HG03571 (cell line): ENCODE results near the gene IL7R.
"Not testable (repeated sequence)": the region's sequence is repeated elsewhere in the genome, so short reads cannot be mapped to it uniquely, and the experiment has no call there.

ENCODE experiments used
- ATAC-seq: cut with Tn5 transposase; IDR thresholded peaks from one replicate; pipeline ENCODE4 v1.9.1; 2021; ENCODE audit not compliant: unreplicated experiment

IL7R gene

DNA sequence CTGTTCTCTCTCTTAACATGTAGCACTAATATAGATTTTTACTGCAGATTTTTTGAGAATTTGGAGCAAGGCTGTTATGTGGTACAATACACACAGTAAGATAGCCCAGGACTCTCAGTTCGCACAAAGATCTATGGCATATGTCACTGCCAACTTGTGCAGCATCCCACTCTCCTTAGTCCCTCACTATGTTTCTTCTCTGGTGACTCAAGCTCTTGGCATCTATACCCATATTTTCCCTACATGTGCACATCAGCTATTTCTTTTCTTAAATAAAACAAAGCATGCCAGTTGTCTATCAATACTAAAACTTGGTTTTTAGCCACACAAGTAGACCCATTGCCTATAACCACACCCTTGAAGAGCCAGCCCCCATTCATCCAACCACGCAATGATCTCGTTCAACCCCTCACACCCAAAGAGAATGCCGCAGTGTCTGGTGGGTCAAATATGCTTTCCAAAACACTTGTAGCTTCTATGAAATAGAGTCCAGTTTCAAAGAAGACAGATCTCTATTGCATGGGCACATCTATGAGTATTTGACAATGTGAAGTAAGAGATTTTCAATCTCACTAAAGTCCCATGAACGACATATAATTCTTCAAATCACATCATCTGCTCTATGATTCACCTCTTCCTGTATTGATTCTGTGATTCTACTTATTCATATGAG, 18.2 kb upstream of the IL7R start:
- no peak for ATAC-seq

DNA sequence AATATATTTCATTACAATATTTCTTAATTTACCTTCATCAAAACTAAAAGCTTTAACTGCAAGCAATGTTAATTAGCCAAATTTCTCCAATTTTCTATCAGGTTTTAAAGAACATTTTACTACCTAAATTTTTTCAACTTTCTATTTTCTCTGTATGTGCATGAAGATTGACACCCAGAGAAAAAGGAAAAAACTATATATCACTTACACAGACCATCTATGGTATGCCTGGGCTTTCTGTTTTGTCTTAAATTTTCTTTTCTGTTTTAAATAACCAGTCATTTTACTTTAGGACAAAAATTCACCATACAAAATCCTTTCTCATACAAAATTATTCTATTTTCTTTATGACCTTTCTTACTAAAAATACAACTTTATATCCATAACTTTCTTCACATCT, 13.8 kb upstream of the IL7R start:
- ATAC-seq: no peak

DNA sequence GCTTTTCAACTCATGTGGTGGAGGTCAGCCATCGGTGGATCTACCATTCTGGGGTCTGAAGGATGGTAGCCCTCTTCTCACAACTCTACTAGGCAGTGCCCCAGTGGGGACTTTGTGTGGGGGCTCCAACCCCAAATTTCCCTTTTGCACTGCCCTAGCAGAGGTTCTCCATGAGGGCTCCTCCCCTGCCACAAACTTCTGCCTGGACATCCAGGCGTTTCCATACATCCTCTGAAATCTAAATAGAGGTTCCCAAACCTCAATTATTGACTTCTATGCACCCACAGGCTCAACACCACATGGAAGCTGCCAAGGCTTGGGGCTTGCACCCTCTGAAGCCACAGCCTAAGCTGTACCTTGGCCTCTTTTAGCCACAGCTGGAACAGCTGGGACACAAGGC, 11.2 kb upstream of the IL7R start:
- not testable (repeated sequence) for ATAC-seq

DNA sequence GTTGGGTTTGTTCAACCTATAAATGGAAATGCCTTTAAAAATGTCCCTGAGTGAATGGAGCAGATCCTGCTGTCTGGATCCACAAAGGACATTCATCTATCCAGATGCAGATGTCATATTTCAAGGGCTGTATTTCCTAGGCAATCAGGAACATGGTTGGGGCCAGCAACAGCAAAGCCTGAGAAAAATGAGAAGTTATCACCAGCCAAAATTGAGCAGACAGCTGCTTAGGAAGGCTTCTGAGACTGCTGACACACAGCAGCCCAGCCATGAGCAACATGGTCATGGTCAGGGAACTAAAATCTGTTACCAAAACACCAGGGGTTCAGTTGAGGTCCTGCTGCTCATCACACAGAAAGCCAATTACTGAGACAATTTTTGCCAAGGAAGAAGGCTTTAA, 9.2 kb upstream of the IL7R start:
- ATAC-seq: no peak

DNA sequence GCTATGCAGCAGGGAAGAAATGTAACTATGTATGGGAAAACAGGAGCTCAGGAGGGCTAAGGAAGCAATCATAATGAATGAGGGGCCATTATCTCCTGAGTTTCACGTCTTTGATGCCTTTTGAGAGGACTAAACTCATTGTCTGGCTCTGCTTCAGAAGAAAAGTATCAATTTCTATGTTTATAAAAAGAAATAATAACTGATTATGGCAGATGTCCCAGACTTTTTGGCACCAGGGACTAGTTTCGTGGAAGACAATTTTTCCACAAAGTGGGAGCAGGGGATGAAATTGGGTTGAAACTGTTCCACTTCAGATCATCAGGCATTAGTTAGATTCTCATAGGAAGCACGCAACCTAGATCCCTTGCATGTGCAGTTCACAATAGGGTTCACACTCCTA, 8.7 kb upstream of the IL7R start:
- no peak for ATAC-seq

DNA sequence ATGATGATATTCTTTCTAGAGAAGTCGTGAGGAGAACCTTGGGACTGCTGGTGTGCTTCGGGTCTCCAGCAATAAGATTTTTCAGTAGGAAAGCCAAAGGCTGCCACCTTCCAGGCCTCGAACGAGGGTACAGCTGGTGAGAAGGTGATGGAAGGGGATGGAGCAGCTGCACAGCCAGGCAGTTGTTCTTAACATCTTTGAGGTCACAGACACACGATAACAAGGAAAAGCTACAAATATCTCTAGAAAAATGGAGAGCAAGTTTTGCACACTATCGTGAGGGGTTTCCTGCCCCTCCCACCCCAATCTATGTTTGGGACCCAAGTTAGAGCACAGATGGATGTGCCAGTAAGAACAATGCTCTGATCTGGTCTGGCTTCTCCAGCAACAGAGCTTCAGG, 6.8 kb upstream of the IL7R start:
- ATAC-seq: no peak

DNA sequence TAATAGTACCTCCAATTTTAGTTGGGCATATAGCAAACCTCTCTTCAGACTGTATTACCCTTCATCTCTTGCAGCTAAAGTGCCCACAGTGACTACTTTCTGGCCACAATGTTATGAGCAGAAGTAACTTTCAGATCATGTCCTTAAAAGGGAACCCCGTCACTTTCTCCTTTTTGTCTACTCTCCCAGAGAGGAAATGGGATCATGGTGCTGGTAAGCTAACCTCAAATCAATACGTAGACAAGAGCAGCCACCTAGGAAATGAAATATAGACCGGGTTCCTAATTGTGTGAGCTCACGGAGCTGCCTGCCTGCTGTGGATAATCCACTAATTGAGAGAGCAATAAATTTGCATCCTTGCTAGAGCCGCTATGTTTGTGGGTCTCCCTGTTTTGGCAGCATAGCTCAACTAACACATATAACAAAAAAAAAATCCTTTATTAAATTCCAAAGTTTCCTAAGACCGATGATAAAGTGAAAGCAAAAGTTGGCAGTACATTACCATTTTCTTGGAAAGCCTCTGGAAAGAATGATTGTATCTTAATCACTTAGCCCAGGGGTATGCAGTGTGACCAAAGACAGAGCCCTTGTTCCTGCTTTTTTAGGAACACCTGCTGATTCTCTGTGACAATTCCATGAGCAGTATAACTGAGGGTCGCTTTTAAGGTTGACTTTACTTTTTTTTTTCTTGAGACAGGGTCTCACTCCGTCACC, 5.6 kb upstream of the IL7R start:
- no peak for ATAC-seq

DNA sequence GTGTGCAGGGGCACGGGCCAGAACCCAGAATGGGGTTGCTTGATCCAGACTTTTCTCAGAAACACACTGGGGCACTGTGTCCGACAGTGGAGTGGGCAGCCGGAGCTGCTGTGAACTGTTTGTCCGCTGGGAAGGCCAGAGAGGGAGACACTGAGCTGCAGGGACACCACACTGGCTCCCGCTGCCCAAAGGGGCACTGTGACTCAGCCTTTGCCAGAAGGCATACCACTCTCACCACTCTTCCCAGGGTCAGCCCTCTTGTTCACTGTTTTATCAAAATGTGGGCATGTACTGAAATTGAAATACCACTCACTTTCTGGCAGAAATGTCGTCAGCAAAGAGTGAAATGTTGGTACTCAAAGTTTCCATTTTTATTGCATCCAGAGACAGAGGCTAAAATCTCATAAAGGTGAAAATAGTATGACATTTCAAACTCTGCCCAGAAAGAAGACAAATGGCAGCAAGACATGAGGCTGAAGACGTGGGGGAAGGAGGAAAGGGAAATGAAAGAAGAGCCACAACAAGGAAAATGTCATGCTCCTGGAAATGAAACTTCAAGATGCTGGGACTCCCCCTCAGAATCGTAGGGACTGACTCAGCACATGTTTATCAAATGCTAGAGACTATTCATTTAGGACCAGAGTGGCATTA, 4.5 kb upstream of the IL7R start:
- no peak for ATAC-seq

DNA sequence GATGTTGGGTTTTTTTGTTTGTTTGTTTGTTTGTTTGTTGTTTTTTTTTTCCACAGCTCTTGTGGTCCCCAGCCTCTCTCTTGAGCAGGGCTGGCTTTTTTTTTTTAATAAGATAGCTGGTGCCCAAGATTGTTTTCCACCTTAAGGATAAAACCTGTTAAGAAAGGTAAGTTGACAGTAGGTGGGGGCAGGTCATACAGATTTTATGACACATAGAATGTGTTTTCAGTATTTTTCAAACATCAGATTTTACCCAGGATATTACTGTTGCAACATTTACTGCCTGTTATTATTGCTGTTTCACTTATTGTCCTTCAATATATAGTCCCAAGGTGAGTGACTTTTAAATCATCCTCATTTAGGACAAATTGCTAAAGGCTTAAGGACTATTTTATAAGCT, 3.9 kb upstream of the IL7R start:
- no peak for ATAC-seq

DNA sequence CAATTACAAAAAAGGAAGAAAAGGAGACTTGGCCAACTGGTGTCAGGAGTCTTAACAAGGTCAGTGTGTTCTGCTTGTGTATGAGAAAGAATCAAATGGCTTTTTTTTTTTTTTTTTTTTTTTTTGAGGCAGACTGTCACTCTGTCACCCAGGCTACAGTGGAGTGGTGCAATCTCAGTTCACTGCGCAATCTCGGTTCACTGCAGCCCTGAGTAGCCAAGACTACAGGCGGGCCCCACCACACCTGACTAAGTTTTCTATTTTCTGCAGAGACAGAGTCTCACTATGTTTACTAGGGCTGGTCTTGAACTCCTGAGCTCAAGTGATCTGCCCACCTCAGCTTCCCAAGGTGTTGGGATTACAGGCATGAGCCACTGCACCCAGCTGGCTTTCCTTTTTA, 3.1 kb upstream of the IL7R start:
- no peak for ATAC-seq

DNA sequence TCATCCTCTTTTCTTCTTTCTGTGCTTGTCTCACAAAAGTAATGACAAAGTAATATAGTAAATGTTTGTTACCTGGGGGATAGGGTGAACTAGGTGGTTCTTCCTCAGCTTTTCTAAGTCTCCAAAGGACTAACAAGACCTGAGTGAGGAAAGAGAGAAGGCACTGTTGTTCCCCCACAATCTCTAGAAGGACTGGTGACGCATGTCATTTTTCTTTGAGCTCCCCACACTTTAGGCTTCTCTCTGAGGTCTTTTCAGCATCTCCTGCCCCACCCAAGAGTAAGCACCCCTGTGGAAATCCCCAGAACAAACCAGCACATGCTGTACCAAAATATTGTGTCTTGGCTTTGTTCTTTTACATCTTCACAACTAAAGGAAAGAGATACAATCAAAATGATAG, 2.4 kb upstream of the IL7R start:
- no peak for ATAC-seq

DNA sequence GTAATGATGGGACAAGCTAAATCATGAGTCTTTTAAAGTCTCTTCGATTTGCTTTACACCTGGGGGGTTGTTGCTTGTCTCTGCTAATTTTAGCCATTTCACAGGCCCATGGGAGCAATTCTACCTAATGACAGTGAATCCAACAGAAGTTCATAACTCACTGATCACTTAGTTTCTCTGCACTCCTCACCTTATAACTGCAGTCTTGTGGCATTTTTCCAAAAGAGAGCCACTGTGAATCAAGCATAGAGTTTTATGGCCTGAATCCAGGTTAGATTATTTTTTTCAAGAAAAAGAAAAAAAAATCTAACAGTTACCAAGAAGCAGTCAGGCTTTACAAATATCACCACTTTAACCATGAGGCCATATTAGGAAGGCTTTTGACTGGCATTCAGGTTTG, 1.5 kb upstream of the IL7R start:
- no peak for ATAC-seq

DNA sequence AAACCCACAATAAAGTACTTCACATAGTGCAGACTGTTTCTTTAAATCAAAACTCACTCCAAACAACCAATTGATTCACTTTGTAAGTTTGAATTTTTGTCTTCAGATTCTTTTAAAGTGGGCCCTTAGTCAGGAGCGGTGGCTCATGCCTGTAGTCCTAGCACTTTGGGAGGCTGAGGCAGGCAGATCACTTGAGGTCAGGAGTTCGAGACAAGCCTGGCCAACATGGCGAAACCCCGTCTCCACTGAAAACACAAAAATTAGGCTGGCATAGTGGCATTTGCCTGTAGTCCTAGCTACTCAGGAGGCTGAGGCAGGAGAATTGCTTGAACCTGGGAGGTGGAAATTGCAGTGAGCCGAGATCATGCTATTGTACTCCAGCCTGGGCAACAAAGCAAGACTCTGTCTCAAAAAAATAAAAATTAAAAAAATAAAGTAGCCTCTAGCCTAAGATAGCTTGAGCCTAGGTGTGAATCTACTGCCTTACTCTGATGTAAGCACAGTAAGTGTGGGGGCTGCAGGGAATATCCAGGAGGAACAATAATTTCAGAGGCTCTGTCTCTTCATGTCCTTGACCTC, 416 bp upstream of the IL7R start:
- ATAC-seq: not testable (repeated sequence)

DNA sequence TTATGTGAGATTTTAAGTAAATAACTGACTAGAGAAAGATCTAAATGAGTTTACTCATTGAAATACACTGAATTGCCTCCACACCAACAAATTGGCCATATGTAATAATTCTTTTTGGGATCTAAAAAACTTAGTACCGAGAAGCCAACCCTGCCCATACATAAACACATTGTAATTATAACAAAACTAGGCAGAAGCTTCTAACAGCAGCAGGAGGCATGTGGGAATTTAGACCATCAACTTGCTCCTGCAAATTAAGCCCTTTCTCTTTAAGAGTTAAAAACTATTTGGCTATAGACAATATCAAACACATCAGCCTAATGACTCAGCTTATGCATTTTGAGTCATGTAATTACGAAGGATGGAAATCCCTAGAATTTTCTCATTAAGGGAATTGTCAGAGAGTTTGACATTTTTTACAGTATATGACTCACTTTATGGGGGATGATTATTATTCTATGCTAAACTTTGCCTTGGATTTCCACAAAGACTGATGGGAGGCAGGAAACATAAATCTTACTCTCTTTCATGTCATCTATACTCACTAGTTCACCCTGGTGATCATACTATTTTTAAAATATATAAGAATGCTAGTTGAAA, 1.0 kb downstream of the IL7R start:
- ATAC-seq: no peak

DNA sequence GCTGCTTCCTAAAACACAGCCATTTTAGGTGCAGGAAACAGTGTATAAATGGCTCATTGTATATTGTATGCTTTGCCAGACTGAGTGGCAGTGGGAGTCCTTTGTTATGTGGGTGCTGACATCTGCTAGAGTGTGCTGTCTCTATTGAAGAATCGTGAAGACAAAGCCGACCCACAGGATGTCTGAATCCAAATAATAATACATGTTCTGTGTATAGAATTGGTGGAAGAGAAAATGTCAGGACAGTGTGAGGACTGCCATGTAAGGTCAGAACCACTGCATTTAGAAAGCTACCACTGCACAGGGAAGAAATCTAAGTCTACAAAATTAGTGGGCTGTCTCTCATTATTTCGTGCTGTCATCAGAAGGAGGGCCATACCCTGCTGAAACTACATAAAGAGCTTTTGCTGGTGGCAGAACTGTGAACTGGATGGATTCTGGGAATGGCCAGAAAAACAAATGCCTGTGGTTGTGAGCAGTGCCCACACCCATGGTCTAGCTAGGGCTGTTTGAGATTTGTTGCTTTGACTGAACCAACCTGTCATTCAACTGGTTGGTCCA, 2.5 kb downstream of the IL7R start:
- no peak for ATAC-seq

DNA sequence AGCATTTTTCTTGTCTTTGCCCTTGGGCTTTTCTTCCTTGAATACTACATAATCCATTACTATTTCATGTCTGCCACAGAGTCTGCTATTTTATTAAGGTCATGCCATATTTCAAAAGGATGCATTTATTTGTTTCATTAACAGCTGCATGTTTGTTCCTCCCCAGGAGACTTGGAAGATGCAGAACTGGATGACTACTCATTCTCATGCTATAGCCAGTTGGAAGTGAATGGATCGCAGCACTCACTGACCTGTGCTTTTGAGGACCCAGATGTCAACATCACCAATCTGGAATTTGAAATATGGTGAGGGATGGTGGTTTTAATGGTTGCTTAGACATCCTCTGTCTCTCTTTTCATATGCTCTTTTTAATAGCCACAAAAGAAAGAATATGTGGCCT, 4.0 kb downstream of the IL7R start:
- ATAC-seq: no peak

DNA sequence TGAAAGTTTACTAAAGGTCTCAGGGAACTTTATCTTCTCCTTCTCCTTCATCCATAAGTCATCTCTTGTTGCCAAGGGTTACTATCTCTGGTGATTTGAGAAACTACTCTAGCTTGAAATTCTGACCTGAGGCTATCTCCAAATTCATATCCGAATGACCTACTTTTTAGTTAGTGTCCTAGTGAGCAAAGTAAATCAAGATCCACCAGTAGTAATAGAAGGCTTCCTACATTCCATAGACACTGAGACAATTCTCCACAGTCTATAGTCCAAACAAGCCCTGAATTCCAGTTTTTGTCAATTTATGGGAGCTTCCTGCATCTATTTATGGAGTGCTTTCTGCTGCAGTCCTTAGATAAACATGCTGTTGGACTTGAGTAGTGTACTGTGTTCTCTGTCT, 5.0 kb downstream of the IL7R start:
- no peak for ATAC-seq

DNA sequence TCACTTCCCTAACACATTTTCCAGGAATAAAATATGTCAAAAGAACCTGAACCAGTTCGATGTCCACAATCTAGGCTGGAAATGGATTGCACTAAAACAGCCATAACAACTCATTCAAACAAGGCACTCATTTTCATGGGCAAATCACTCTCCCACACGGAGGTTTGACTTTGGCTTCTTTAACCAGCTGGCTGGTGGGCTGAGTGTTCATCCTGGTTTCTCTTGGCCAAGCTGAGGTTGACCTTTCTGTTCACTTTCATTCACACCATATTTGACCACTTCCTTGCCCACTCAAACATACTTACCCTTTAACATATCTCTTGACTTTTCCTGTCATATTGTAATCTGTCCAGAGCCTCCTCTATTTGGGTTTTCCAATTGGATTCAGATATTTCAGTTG, 5.4 kb downstream of the IL7R start:
- ATAC-seq: no peak

DNA sequence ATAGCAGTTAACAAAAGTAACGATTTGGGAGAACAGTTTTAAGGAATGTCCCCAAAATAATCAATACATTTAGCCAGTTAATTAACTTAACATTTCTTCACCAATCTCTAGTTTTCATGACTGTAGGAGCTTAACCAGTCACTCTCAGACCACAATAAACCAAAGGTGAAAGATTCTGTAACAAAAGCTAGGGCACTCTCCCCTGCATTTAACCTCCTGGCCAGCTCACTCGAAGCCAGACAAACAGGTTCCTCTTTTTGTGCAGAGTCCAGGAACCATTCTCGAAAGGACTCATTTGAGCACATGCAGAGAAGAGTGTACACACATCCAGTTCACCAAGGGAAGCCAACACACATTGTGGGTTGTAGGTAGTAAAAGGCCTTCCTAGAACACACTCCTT, 6.5 kb downstream of the IL7R start:
- no peak for ATAC-seq

DNA sequence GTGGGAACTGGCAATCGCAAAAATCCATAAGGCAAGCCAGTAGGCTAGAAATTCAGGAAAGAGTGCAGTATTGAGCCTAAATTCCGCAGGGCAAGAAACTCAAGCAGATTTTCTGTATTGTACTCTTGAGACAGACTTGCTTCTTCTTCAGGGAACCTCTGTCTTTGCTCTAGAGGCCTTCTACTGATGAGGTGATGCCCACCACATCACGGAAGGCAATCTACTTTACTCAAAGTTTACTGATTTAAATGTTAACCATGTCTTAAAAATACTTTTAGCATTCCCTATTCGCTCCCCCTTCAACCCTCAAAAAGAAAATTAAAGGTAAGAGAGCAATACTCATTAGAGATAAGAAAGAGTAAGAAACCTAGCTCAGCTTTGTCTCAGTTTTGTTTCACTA, 11.3 kb downstream of the IL7R start:
- ATAC-seq: no peak

DNA sequence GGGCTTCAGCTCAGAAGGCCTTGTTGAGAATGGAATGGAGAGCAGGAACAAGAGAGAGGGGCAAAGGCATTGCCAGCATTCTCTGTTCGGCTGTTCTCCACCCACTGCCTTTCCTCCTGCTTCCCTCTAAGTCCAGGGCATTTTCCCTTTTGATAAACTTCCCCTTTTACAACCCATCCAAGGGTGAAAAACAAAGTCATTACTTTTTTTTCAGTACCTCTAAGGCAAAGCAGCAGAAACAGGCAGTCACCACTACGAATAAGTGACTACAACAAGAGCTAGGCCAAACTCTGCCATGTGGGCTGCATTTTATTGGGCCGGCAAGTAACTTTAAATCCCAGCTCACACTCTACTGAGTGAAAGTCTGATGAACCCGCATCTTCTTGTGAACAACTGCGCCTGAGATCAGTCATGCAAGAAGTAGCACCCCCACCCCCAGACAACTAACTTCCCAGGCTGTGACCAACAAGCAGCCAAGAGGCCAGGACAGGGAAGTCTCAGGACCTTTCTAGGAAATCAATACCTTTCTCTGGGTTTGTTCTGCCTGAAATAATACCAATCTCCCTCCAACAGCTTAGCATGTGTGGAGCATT, 13.1 kb downstream of the IL7R start:
- no peak for ATAC-seq
